ENCODE measurements around the gene CTU2. TPM values are rescaled to one million over a fixed set of nuclear protein-coding genes. Genes with fewer than 3 reads are reported as not detected.

CTU2 gene
- total RNA-seq, 2 donors from 2014 or later, result 22.4 to 33.6 TPM

DNA sequence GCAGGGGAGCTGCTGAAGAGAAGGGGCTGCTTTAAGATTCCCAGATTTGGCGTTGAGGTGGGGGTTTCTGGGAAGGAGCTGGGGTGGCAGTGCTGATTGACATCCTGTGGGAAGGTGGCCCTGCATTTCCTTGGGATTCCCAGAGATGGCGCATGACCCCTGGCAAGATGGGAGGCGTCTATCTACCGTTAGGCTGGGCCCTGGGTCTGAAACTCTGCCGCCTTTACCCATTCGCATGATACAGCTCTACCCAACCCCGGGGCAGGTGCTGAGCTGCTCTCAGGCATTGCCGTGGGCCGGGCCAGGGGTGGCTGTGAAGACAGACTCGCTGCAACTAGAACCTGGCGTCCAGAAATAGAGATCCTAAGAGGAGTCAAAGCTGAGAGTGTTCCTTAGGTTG, 33.5 kb upstream of the CTU2 start:
- H3K9me3 ChIP-seq (ENCODE audit: control insufficient read depth, low read length, poor library complexity, severe bottlenecking), result no peaks in the 10 kb centered on the region
- no peak overlapping the region for H3K4me3 Mint-ChIP-seq
- DNase-seq (no peak), ATAC-seq (no peak)
- H3K27ac Mint-ChIP-seq, result no peak overlapping the region
- peaks cover 4% of the 10 kb centered on the region for H3K4me1 Mint-ChIP-seq
- no peaks in the 10 kb centered on the region for H3K27me3 Mint-ChIP-seq
- no peaks in the 10 kb centered on the region for H3K36me3 Mint-ChIP-seq (ENCODE audit: low read depth)

GRCh38 chr16:88673716-88674379, 32.5 kb upstream of the CTU2 start:
- no peak overlapping the region for H3K4me3 Mint-ChIP-seq
- H3K27me3 Mint-ChIP-seq, result no peaks in the 10 kb centered on the region
- H3K9me3 ChIP-seq (ENCODE audit: control insufficient read depth, low read length, poor library complexity, severe bottlenecking), result no peaks in the 10 kb centered on the region
- no peak for DNase-seq
- ATAC-seq, result no peak
- peaks cover 2% of the 10 kb centered on the region for H3K4me1 Mint-ChIP-seq
- peak overlapping the region; percentile 9 for H3K27ac Mint-ChIP-seq
- no peaks in the 10 kb centered on the region for H3K36me3 Mint-ChIP-seq (ENCODE audit: low read depth)

- H3K27ac Mint-ChIP-seq, result no peak overlapping the region
- no peaks in the 10 kb centered on the region for H3K36me3 Mint-ChIP-seq (ENCODE audit: low read depth)
- DNase-seq (no peak), ATAC-seq (no peak)
- no peaks in the 10 kb centered on the region for H3K27me3 Mint-ChIP-seq
- H3K9me3 ChIP-seq (ENCODE audit: control insufficient read depth, low read length, poor library complexity, severe bottlenecking), result no peaks in the 10 kb centered on the region
- H3K4me1 Mint-ChIP-seq, result peaks cover 9% of the 10 kb centered on the region
- no peak overlapping the region for H3K4me3 Mint-ChIP-seq
Measured at GRCh38 chr16:88676502-88677242, 29.6 kb upstream of the CTU2 start.

- DNase-seq, result no peak
- ATAC-seq, result no peak
- H3K4me3 Mint-ChIP-seq, result no peak overlapping the region
- H3K9me3 ChIP-seq (ENCODE audit: control insufficient read depth, low read length, poor library complexity, severe bottlenecking), result no peaks in the 10 kb centered on the region
- H3K27me3 Mint-ChIP-seq, result no peaks in the 10 kb centered on the region
- no peak overlapping the region for H3K27ac Mint-ChIP-seq
- peaks cover 18% of the 10 kb centered on the region for H3K4me1 Mint-ChIP-seq
- no peaks in the 10 kb centered on the region for H3K36me3 Mint-ChIP-seq (ENCODE audit: low read depth)
Measured at GRCh38 chr16:88677721-88678120, 28.6 kb upstream of the CTU2 start.

GRCh38 chr16:88678224-88678979, 27.9 kb upstream of the CTU2 start:
- ATAC-seq (no peak), DNase-seq (no peak)
- no peaks in the 10 kb centered on the region for H3K9me3 ChIP-seq (ENCODE audit: control insufficient read depth, low read length, poor library complexity, severe bottlenecking)
- no peaks in the 10 kb centered on the region for H3K36me3 Mint-ChIP-seq (ENCODE audit: low read depth)
- H3K4me3 Mint-ChIP-seq, result no peak overlapping the region
- peaks cover 20% of the 10 kb centered on the region for H3K4me1 Mint-ChIP-seq
- H3K27me3 Mint-ChIP-seq, result no peaks in the 10 kb centered on the region
- H3K27ac Mint-ChIP-seq, result no peak overlapping the region

DNA sequence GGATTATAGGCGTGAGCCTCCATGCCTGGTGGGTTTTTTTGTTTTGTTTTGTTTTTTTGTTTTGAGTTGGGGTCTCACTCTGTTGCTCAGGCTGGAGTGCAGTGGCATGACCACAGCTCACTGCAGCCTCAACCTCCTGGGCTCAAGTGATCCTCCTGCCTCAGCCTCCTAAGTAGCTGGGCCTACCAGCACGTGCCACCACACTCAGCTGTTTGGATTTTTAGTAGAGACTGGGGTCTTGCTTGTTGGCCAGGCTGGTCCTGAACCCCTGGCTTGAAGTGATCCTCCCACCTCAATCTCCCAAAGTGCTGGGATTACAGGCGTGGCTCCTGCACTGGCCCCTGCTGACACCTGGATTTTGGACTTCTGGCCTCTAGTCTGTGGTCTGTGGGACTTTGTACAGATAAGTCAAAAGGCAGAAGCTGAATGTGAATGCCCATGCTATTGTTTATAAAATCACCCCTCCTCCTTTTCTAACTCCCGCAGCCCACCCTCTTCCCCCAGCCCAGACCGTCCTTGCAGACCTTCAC, 25.7 kb upstream of the CTU2 start:
- Mint-ChIP-seq H3K27me3 (no peaks in the 10 kb centered on the region), H3K36me3 (ENCODE audit: low read depth) (no peaks in the 10 kb centered on the region), H3K27ac (peak overlapping the region; percentile 88), H3K4me1 (peaks cover 27% of the 10 kb centered on the region), H3K4me3 (peak overlapping the region; percentile 71)
- DNase-seq (no peak), ATAC-seq (no peak)
- H3K9me3 ChIP-seq (ENCODE audit: control insufficient read depth, low read length, poor library complexity, severe bottlenecking), result no peaks in the 10 kb centered on the region

DNA sequence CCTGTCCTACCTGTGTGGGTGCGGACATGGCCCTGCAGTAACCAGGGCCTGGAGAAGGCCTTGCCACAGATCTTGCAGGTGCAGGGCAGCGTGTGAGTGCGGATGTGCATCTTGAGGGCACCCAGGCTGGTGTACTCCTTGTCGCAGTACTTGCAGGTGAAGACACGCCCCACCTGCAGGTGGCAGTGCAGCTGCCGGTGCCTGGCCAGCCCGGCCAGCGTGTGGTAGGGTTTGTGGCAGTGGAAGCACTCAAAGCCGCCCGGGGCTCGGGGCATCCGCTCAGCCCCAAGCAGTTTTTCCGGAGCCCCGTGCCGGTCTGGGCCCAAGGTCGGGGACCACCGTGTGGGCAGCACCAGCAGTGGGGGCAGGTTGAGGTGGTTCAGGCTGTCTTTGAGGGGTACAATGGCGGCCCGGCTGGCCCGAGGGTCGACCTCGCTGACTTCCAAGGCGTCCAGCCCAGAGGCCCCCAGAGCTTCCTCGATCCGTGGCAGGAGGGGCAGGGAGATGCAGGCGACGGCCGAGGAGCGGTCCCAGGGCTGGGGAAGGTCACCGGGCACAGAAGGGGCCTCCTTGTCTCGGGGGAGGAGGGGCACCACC, 25.1 kb upstream of the CTU2 start:
- no peaks in the 10 kb centered on the region for H3K27me3 Mint-ChIP-seq
- ATAC-seq (peak; percentile 28), DNase-seq (peak in 1 of 3 donors; percentile 41)
- no peaks in the 10 kb centered on the region for H3K36me3 Mint-ChIP-seq (ENCODE audit: low read depth)
- peaks cover 27% of the 10 kb centered on the region for H3K4me1 Mint-ChIP-seq
- peak overlapping the region; percentile 79 for H3K4me3 Mint-ChIP-seq
- H3K9me3 ChIP-seq (ENCODE audit: control insufficient read depth, low read length, poor library complexity, severe bottlenecking), result no peaks in the 10 kb centered on the region
- peak overlapping the region; percentile 88 for H3K27ac Mint-ChIP-seq

GRCh38 chr16:88681709-88682451, 24.4 kb upstream of the CTU2 start:
- Mint-ChIP-seq H3K27ac (peak overlapping the region; percentile 88), H3K36me3 (ENCODE audit: low read depth) (no peaks in the 10 kb centered on the region), H3K27me3 (no peaks in the 10 kb centered on the region), H3K4me1 (peaks cover 27% of the 10 kb centered on the region), H3K4me3 (peak overlapping the region; percentile 79)
- H3K9me3 ChIP-seq (ENCODE audit: control insufficient read depth, low read length, poor library complexity, severe bottlenecking), result no peaks in the 10 kb centered on the region
- peak; percentile 56 for ATAC-seq
- DNase-seq, result peak in 1 of 3 donors; percentile 38

DNA sequence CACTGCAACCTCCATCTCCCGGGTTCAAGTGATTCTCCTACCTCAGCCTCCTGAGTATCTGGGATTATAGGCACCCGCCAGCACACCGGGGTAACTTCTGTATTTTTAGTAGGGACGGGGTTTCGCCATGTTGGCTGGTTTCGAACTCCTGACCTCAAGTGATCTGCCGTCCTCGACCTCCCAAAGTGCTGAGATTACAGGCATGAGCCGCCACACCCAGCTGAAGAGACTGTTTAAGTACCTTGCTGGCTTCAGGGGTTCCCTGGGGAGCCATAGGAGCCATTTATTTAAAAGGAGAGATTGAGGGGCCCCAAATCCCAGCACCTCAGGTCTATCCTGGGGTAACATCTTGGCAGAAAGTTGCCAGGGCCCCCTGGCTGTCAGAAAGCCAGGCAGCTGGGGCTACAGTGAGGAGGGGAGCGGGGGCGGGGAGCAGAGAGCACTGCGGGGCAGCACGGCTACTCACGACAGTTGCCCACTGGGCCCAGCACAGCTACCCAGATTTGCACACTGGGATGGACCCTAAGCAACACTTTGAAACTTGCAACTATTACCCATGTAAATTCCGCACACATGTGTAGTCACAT, 21.6 kb upstream of the CTU2 start:
- Mint-ChIP-seq H3K36me3 (ENCODE audit: low read depth) (no peaks in the 10 kb centered on the region), H3K27ac (peak overlapping the region; percentile 56), H3K4me3 (peak overlapping the region; percentile 87), H3K27me3 (no peaks in the 10 kb centered on the region), H3K4me1 (peaks cover 34% of the 10 kb centered on the region)
- ATAC-seq (no peak), DNase-seq (no peak)
- no peaks in the 10 kb centered on the region for H3K9me3 ChIP-seq (ENCODE audit: control insufficient read depth, low read length, poor library complexity, severe bottlenecking)

DNA sequence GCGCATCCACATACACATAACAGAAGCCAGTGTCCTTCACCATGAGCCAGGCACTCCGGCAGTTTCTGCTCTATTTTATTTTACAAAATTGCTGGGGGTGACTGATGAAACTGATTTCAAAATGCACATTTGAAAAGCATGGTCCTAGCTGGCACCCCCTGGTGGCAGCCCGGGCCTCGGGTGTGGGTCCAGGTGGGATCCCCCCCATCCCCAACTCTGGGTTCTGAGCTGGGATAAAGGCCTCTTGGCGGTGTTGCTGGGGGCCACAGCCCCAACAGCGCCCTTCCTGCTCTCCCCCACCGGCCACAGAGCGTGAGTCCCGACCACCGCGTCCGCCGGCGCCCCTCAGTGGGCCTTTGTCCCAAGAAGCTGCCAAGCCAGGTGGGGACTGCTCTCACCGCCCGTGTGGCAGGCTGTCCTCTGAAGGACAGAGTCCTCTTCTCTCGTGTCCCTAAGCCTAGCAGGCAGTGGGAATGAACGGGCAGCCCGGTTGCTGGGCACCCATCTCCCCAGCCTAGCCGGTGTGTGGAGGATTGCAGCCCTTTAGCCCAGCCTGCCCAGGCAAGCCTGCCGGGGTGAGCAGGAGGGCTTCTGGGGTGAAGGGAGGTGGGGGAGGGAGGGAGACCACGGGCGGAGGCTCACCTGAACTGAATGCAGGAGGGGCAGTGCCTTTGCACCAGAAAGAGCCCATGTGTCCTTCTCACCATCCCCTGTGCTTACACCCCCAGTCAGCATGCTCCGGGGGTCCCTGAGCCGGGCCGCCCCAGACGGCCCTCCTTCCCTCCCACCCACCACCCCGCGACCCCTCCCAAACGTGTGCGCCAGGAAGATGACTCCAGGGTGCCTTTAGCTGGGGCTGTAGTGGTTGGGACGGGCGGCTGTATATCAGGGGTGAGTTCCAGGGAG, 20.9 kb upstream of the CTU2 start:
- Mint-ChIP-seq H3K27ac (peak overlapping the region; percentile 56), H3K4me1 (peaks cover 35% of the 10 kb centered on the region), H3K27me3 (no peaks in the 10 kb centered on the region), H3K36me3 (ENCODE audit: low read depth) (no peaks in the 10 kb centered on the region), H3K4me3 (peak overlapping the region; percentile 87)
- peak; percentile 25 for ATAC-seq
- H3K9me3 ChIP-seq (ENCODE audit: control insufficient read depth, low read length, poor library complexity, severe bottlenecking), result no peaks in the 10 kb centered on the region
- DNase-seq, result peak in 1 of 3 donors; percentile 52

- H3K36me3 Mint-ChIP-seq (ENCODE audit: low read depth), result no peaks in the 10 kb centered on the region
- peaks cover 37% of the 10 kb centered on the region for H3K4me1 Mint-ChIP-seq
- peak overlapping the region; percentile 87 for H3K4me3 Mint-ChIP-seq
- ATAC-seq, result peak; percentile 62
- no peaks in the 10 kb centered on the region for H3K27me3 Mint-ChIP-seq
- H3K27ac Mint-ChIP-seq, result peak overlapping the region; percentile 11
- DNase-seq, result peak in 2 of 3 donors; percentile 53 to 57
- no peaks in the 10 kb centered on the region for H3K9me3 ChIP-seq (ENCODE audit: control insufficient read depth, low read length, poor library complexity, severe bottlenecking)
Measured at GRCh38 chr16:88686062-88686438, 20.3 kb upstream of the CTU2 start.

All from T-helper 17 cell (primary cell).